ENCODE data around the gene DPP6.

DPP6 gene

GRCh38 chr7:154746571-154747360, 694.6 kb downstream of the DPP6 start:
- H3K4me3 ChIP-seq (ENCODE audit: low read depth, low read length), result no peak overlapping the region

DNA sequence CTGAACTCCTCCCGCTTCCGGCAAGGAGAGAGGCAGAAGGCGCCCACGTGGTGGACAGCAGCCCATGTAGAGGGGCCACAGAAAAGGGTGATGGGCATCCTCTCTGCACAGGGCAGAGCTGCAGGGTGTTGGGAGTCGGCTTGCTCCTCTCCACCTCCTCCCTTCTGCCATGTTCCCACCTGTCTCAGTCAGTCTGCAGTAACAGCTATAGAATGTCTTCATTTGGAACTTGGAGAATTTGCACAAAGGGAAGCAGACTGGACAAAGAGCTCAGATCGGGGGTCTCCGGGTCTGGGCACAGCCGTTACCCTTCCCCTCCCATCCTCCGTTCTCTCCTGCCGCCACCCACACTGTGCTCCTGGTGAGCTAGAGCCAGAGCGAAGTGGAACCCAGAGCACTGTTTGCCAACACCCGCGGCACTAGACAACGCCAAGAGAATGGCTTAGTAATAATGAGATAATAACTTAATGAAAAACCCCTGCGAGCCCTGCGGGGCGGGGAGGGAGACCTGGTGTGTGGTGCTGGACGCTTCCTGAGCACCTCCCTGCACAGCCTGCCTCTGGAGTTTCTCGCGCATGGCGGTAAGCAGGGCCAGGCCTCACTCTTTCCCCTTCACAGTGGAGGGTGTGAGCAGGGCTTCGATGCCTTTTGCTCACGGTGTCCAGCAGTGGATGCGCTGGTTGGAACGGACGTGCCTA, 696.0 kb downstream of the DPP6 start:
- no peak overlapping the region for H3K4me3 ChIP-seq (ENCODE audit: low read depth, low read length)

DNA sequence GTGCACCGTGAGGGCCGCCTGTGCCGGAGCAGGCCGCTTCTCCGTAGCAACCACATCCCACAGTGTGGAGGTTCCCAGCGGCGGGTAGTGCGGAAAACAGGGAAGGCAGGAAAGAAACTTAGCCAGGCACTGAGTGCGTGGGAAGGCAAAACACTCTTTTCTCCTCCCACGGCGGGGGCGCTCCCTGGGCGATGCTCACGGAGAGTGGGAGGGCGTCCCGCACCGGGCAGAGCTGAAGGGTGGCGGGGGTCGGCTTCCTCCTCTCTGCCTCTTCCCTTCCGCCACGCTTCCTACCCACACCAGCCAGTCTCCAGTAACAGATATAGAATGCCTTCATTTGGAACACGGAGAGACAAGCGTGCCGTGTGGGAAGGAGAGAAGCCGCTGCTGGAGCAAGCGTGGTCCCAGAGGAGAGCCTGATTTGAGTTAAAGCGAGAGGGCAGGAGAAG, 698.2 kb downstream of the DPP6 start:
- H3K4me3 ChIP-seq (ENCODE audit: low read depth, low read length), result no peak overlapping the region

- H3K4me3 ChIP-seq (ENCODE audit: low read depth, low read length), result no peak overlapping the region
These were observed 701.0 kb downstream of the DPP6 start for GRCh38 chr7:154753226-154753625.

DNA sequence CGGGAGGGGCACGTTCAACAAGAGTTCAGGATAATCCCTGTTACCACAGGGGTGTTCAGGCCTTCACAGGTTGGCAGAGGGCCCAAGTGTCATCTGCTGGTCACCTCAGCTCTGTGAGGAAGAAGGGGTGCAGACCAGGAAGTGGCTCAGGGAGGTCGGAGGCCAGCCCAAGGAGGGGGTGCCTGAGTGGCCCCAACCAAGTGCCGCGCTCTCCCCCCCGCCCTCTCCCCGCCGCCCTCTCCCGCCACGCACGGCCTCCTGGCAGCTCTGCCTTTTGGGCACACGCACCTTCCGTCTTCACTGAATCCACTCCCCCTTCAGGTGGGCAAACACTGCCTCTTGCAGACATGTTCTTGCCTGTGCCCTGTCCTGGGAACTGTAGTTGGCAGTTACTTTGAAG, 705.6 kb downstream of the DPP6 start:
- no peak overlapping the region for H3K4me3 ChIP-seq (ENCODE audit: low read depth, low read length)

GRCh38 chr7:154759989-154760388, 707.8 kb downstream of the DPP6 start:
- no peak overlapping the region for H3K4me3 ChIP-seq (ENCODE audit: low read depth, low read length)

DNA sequence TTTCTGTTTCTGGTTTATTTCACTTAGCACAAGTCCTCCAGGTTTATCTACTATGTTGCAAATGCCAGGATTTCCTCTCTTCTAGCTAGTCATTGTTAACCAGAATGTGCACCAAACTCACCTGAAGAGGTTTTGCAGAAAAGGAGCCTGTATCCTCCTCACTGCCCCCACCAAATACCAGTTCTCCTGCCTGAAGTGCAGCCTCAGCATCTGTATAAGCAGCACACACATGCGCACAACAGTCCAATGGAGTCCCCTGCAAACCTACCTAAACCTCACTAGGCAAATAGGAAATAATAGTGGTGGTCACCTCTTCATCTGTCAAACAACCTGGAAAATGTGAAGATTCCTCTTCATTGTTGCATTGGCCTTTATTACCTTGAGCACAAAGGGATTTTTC, 712.9 kb downstream of the DPP6 start:
- H3K4me3 ChIP-seq (ENCODE audit: low read depth, low read length), result no peak overlapping the region

- no peak overlapping the region for H3K4me3 ChIP-seq (ENCODE audit: low read depth, low read length)
These were observed 714.9 kb downstream of the DPP6 start for GRCh38 chr7:154767142-154767541.

- no peak overlapping the region for H3K4me3 ChIP-seq (ENCODE audit: low read depth, low read length)
These were observed 715.7 kb downstream of the DPP6 start for GRCh38 chr7:154767821-154768415.

GRCh38 chr7:154769001-154769400, 716.8 kb downstream of the DPP6 start:
- H3K4me3 ChIP-seq (ENCODE audit: low read depth, low read length), result no peak overlapping the region

GRCh38 chr7:154769527-154769926, 717.3 kb downstream of the DPP6 start:
- H3K4me3 ChIP-seq (ENCODE audit: low read depth, low read length), result no peak overlapping the region

- no peak overlapping the region for H3K4me3 ChIP-seq (ENCODE audit: low read depth, low read length)
These were observed 718.2 kb downstream of the DPP6 start for GRCh38 chr7:154770361-154770760.

DNA sequence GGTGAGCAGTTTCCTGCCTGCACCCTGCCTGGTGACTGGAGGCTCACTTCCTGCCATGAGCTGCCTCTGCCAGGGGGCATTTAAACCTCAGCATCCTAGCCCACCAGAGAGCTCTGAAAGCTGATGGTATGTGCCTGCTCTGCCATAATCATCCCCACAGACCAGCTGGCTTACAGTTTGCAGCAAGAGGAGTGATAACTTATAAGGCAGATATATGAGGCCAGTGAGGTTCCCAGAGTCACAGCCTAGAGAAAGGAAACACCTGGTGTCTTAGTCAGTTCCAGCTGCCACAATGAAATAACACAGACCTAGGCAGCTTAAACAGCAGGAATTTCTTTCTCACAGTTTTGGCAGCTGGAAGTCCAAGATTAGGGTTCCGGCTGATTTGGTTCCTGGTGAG, 718.8 kb downstream of the DPP6 start:
- H3K4me3 ChIP-seq (ENCODE audit: low read depth, low read length), result no peak overlapping the region

- no peak overlapping the region for H3K4me3 ChIP-seq (ENCODE audit: low read depth, low read length)
These were observed 722.2 kb downstream of the DPP6 start for GRCh38 chr7:154774303-154774969.

DNA sequence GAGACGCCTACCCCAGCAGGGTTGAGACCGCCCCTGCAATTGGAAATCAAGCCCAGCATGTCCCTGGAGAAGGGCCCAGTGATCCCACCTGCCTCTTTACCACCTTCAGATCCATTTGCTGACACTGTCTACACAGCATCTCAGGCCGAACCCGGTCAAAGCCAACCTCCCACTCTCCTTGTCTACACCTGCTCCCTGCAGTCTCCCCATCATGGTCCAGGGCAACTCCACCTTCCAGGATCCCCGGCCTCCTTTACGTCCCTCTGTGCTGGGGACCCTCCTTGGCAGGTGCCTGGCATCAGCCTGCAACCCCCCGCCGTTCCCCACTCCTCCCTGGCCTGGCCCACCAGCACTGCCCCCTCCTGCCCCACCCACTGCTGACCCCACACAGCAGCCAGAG, 723.5 kb downstream of the DPP6 start:
- H3K4me3 ChIP-seq (ENCODE audit: low read depth, low read length), result no peak overlapping the region

GRCh38 chr7:154776350-154776749, 724.2 kb downstream of the DPP6 start:
- H3K4me3 ChIP-seq (ENCODE audit: low read depth, low read length), result no peak overlapping the region

DNA sequence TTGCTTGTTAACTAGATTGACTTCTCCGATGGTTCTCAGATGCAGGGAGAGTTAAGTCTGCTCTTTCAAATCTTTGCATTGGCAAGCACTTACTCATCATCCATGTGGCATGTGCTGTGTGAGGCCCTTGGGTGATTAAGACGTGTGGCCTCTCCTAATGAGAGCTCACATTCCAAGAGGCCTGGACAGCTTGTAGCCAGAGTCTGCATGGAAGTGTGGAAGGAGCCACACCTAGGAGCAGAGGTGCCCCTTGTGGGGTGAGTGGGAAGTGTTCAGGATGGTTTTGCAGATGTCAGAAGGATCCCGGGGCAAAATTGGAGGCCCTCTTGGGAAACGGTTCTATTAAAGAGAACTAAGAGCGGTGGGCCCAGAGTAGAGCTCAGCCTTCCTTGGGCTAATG, 724.8 kb downstream of the DPP6 start:
- H3K4me3 ChIP-seq (ENCODE audit: low read depth, low read length), result no peak overlapping the region

GRCh38 chr7:154777489-154777888, 725.3 kb downstream of the DPP6 start:
- no peak overlapping the region for H3K4me3 ChIP-seq (ENCODE audit: low read depth, low read length)

DNA sequence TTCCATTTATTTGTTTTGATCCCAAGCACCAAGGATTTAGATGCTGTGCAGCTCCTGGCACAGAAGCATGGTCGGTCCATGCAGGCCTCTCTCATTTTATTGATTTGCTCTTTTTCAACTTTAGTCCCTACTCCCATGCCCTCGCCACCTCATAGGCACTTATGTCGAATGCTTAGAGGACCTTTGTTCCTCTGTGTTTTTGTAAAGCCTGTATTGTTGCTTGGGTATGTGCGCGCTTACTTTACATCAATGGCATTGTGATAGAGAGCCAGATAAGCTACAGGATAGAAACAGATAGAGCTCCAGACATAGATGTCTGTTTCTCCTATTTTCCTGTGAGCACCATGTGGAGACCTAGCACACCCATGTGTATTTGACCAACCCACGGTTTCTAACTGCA, 725.7 kb downstream of the DPP6 start:
- H3K4me3 ChIP-seq (ENCODE audit: low read depth, low read length), result no peak overlapping the region

DNA sequence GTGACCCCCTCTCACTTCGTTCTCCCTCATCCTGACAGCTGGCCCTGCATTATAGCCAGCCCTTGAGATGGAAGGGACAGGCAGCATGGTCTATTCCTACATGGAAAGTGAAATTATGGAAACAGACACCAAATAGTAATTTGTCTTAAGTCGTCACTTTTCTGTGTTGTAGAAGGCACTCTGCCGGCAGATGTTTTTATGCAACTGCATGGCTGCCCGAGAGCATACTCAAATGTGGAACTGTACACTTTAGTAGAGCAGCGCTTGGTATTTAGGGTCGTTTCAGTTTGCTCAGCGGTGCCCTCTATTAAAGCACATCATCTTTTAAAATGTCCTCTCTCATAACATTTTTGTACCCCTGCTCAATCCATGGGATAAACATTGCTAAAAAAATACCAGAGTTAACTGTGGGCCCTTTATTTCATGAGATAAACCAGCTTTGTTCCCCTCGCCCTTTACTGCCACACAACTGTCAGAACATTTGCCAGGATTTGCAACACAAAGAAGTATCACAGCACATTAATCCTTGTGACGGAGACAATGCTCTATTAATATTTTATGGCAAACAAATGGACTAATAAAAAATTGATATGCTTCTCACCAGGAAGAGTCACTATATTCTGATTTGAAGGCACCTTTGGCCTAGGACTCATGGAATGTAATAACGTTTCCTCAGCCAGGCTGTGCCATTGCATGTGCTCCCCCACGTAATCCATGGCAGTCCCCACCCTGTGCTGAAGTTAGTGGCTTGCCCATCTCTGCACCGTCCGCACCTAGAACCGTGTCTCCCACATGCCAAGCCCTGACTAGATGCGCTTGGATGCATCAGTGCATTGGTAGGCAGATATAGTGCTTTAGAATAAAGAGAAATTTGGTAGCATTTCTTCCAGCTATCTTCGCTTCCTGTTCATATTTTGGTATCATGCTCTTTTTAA, 729.4 kb downstream of the DPP6 start:
- H3K4me3 ChIP-seq (ENCODE audit: low read depth, low read length), result no peak overlapping the region

Data from iPS-11a (cell line).